Colonic mucosa (tissue), 4 donors: ENCODE data around the gene RBBP4. TPM values are rescaled to one million over a fixed set of nuclear protein-coding genes. Genes with fewer than 3 reads are reported as not detected.

Source experiments
- DNase-seq: peaks from one replicate; pipeline ENCODE4 v3.0.0-alpha.2; 2020
- H3K27ac ChIP-seq: fragments of 200-600 bp; one replicate; pipeline ENCODE4 v1.8.0; 2021
- H3K27me3 ChIP-seq: fragments of 200-600 bp; one replicate; pipeline ENCODE4 v1.8.0; 2021
- H3K36me3 ChIP-seq: fragments of 200-600 bp; one replicate; pipeline ENCODE4 v1.8.0; 2021
- H3K4me1 ChIP-seq: fragments of 200-600 bp; one replicate; pipeline ENCODE4 v1.8.0; 2021; ENCODE audit warnings: mild to moderate bottlenecking
- H3K4me3 ChIP-seq: fragments of 200-600 bp; one replicate; pipeline ENCODE4 v1.8.0; 2021
- H3K9ac ChIP-seq, 2 donors: one replicate each; pipeline ENCODE4 v1.7.0; 2013; ENCODE audit warnings: control low read depth in 2 of 2, low read depth in 2 of 2, low read length in 2 of 2
- H3K9me3 ChIP-seq: fragments of 200-600 bp; one replicate; pipeline ENCODE4 v1.8.0; 2021
- CTCF ChIP-seq: fragments of 200-600 bp; IDR thresholded peaks from one replicate; pipeline ENCODE4 v1.8.0; 2022; ENCODE audit warnings: antibody characterized with exemption, mild to moderate bottlenecking
- intact Hi-C: fragments of 100-400 bp; cut with DNase I; formaldehyde crosslinking; loops from one replicate; pipeline ENCODE4 v1.14.1; 2022
- total RNA-seq, 2 donors: library from RNA; stranded (reverse); fragmentation: NEBNext Ultra II Directional in 1 of 2; extraction: Animal tissue kit (Norgen Biotek cat#: 25700) in 1 of 2; gene quantifications; one replicate each; pipeline ENCODE4 v1.2.1, GENCODE V29; 2021
- donor health status: healthy.
- donor health status: DM: no; HTN: no; CAD: no.
- donor health status: DM: no; HTN: no; CAD: no.

Gene RBBP4
- total RNA-seq, 2 donors from 2014 or later: 155 to 171 TPM

GRCh38 chr1:32701421-32701911 lies 50.5 kb downstream of the RBBP4 start:
- no peak for TF ChIP-seq CTCF
- Histone ChIP-seq H3K4me1 (peaks cover 9% of the 10 kb centered on the region), H3K27ac (peak overlapping the region; percentile 69), H3K9me3 (no peaks in the 10 kb centered on the region), H3K4me3 (peak overlapping the region; percentile 57), H3K9ac (peak overlapping the region in 1 of 2 donors; percentile 87), H3K27me3 (no peaks in the 10 kb centered on the region), H3K36me3 (no peaks in the 10 kb centered on the region)
- intact Hi-C loops: loop anchor here (10.0 kb wide), 1 partner anchor 163 kb away; no protein-coding TSS in a partner anchor
- peak; percentile 75 for DNase-seq

- no peak for TF ChIP-seq CTCF
- H3K27me3 ChIP-seq: no peaks in the 10 kb centered on the region
- H3K9me3 ChIP-seq: no peaks in the 10 kb centered on the region
- DNase-seq: peak; percentile 39
- H3K36me3 ChIP-seq: no peaks in the 10 kb centered on the region
- peak overlapping the region; percentile 57 for H3K4me3 ChIP-seq
- intact Hi-C loops: loop anchor here (10.0 kb wide), 1 partner anchor 163 kb away; no protein-coding TSS in a partner anchor
- peaks cover 9% of the 10 kb centered on the region for H3K4me1 ChIP-seq
- H3K9ac ChIP-seq: peak overlapping the region; percentile 48 to 87
- peak overlapping the region; percentile 69 for H3K27ac ChIP-seq
Observed at GRCh38 chr1:32701951-32702598, 51.1 kb downstream of the RBBP4 start.

GRCh38 chr1:32702599-32703478 lies 51.8 kb downstream of the RBBP4 start, which contains the start of gene SYNC:
Gene SYNC (minus strand): TSS chr1:32702770. CDS start chr1:32702660, 110 bp downstream.
- Histone ChIP-seq H3K27me3 (no peaks in the 10 kb centered on the region), H3K36me3 (no peaks in the 10 kb centered on the region), H3K27ac (peak within 1 kb of the TSS; percentile 69), H3K4me1 (peaks cover 9% of the 10 kb centered on the region), H3K9ac (peak within 1 kb of the TSS; percentile 48 to 87), H3K9me3 (no peaks in the 10 kb centered on the region), H3K4me3 (peak within 1 kb of the TSS; percentile 57)
- intact Hi-C loops: loop anchor here (10.0 kb wide), 1 partner anchor 162 kb away; no protein-coding TSS in a partner anchor
- no peak for TF ChIP-seq CTCF
- DNase-seq: peak; percentile 92

GRCh38 chr1:32703479-32704291 lies 52.7 kb downstream of the RBBP4 start:
- no peak for TF ChIP-seq CTCF
- DNase-seq: no peak
- Histone ChIP-seq H3K27me3 (no peaks in the 10 kb centered on the region), H3K36me3 (no peaks in the 10 kb centered on the region), H3K4me1 (peaks cover 9% of the 10 kb centered on the region), H3K27ac (peak overlapping the region; percentile 69), H3K9ac (peak overlapping the region; percentile 48 to 74), H3K9me3 (no peaks in the 10 kb centered on the region), H3K4me3 (no peak overlapping the region)
- intact Hi-C loops: loop anchor here (10.0 kb wide), 1 partner anchor 161 kb away; no protein-coding TSS in a partner anchor
